HG02759 (cell line): ENCODE measurements around the gene TMEM51.

ENCODE experiments used
- ATAC-seq: cut with Tn5 transposase; IDR thresholded peaks from one replicate; pipeline ENCODE4 v1.9.1; 2021; ENCODE audit warnings: mild to moderate bottlenecking, moderate library complexity; ENCODE audit not compliant: unreplicated experiment

The TMEM51 gene, protein sequence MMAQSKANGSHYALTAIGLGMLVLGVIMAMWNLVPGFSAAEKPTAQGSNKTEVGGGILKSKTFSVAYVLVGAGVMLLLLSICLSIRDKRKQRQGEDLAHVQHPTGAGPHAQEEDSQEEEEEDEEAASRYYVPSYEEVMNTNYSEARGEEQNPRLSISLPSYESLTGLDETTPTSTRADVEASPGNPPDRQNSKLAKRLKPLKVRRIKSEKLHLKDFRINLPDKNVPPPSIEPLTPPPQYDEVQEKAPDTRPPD

GRCh38 chr1:15153184-15153841 is at the start of gene TMEM51:
Gene TMEM51 (plus strand): TSS chr1:15153747. CDS start chr1:15215088, 61,341 bp downstream.
- no peak for ATAC-seq

DNA sequence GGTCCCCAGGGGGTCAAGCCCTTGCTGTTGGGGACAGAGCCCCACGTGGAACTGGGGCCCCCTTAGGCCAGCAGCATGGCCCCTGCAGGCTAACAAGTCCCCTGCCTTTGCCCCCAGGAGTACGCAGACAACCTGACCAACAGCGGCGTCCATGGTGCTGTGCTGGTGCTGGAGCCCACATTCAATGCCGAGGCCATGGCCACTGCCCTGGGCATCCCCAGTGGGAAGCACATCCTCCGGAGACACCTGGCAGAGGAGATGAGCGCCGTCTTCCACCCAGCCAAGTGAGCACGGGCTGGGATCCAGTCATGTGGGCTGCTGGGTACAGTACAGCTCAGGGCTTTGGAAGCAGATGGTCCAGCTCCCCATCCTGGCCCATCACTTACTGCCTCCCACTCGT is 49.6 kb upstream of the TMEM51 start:
- ATAC-seq = no peak

GRCh38 chr1:15104768-15105167 is 48.8 kb upstream of the TMEM51 start:
- ATAC-seq = no peak

GRCh38 chr1:15106608-15107007 is 46.9 kb upstream of the TMEM51 start:
- ATAC-seq = no peak

GRCh38 chr1:15107058-15107687 is 46.4 kb upstream of the TMEM51 start:
- ATAC-seq = no peak

DNA sequence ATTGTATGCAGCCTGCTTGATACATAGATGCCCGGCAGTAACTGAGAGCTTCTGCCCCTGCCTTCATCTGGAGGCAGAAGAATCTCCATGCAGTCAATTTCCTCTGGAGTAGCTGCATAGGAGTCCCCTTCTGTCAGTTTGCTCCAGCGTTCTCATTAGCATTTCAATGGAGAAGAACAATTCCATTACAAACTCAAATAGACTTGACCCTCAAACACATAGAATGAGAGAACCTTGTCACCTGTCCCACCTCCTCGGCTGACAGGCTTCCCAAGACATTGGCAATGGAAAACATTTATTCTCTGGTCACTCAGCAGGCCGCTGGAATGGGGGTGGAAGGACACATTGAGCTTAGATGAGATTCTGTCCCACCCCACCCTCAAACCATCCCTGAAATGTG is 45.6 kb upstream of the TMEM51 start:
- no peak for ATAC-seq

GRCh38 chr1:15110128-15110866 is 43.2 kb upstream of the TMEM51 start:
- no peak for ATAC-seq

- no peak for ATAC-seq
These were observed 42.7 kb upstream of the TMEM51 start for GRCh38 chr1:15110867-15111230.

DNA sequence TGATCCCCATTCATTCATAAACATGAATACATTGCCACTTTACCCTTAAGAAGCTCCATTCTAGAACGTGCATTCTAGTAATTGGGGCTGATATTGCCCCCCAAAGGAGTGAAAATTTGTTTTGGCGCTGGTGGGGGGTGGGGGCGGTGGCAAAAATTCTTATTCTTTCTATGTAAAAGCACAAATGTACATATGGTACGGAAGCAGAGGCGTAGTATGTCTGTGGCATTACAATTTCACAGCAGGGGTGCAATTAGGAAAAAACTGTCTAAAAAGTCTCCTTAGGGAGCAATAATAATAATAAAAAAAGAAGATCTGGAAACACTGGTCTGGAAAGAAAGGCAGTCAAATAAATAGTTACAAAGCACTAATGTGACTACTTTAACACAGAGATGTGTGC is 40.4 kb upstream of the TMEM51 start:
- ATAC-seq = no peak

GRCh38 chr1:15114884-15115283 is 38.7 kb upstream of the TMEM51 start:
- no peak for ATAC-seq

DNA sequence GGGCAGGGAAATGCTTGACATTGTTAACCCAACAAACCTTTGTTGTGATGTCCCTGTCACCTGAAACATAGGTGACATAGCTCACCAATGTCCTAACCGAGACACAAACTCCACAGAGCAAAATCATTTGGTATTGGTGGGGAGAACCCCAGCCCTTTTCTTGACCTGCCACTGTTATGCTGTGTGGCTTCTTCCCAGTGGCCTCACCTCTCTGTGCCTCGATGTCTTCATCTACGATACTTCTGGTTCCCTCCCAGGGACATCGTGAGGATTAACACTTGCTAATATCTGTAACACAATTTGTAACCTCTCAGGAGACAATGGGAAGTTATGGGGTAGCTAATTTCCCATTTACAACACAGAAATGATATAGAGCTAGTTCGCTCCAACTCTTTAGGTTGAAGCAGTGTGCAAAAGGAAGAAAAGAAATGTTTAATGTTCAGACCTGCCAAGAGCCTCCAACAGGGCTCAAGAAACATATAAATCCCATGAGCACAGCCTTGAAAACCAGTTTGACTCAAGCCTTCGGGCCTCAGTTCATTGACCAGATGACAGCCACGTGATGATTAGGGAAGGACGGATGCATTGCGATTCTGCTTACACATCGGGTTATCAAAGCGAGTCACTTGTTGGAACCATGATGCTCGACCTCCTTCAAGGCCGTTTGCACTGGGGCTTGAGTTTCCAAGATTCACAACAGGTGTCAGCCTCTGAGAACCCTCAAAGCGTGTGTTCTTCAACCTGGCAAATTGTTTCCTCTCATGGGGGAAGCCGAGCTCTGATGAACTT is 37.8 kb upstream of the TMEM51 start:
- no peak for ATAC-seq

- ATAC-seq = no peak
These were observed 36.6 kb upstream of the TMEM51 start for GRCh38 chr1:15116966-15117365.

GRCh38 chr1:15117671-15118325 is 35.7 kb upstream of the TMEM51 start:
- no peak for ATAC-seq

DNA sequence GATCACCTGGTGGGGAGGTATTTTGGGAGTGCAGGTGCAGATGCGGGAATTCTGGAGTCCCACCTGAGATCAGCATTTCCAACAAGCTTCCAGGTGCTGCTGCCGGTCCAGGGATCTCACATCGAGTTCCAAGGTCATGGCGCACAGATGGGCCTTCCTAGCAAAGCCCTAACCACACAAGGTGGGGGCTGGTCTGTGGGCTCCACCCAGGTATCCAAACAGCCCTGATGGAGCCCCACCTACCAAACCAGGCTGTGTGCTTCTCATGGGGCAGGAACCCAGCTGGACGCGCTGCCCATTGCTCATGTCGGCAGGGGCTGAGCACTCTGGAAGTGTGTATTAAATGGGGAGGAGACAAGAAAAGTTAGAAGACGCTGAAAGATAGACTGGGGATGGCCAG is 35.0 kb upstream of the TMEM51 start:
- no peak for ATAC-seq

DNA sequence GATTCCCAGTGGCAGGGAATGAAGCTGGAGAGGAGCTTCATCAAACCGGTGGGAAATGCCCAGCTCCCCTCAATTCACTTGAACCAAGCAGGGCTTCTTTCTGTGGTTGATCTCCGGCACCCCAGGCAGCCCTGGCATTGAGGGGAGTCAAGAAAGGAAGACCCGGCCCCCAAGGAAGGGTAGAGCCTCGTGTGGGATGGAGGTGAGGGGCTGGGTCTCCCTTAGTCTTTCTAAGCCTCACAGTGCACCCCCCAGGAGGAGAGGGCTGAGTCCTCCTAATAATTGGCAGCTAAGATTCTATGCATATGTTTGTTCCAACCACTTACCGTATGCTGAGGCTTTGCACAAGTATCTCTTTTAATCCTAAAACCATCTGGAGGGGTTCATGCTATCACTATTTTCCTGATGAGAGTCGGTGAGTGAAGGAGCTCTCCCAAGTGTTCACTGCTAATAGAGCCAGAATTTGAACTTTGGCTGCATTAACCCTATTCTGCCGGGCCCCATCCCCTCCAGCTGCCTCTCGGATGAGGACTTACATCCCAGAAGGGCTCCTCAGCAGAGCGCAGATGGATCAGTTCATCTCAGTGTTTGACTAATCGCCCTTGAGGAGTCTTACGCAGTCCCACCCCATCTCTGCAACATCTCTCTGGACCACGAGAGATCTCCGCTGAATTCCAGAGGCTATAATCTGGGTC is 33.1 kb upstream of the TMEM51 start:
- no peak for ATAC-seq

GRCh38 chr1:15122331-15122730 is 31.2 kb upstream of the TMEM51 start:
- ATAC-seq = no peak

DNA sequence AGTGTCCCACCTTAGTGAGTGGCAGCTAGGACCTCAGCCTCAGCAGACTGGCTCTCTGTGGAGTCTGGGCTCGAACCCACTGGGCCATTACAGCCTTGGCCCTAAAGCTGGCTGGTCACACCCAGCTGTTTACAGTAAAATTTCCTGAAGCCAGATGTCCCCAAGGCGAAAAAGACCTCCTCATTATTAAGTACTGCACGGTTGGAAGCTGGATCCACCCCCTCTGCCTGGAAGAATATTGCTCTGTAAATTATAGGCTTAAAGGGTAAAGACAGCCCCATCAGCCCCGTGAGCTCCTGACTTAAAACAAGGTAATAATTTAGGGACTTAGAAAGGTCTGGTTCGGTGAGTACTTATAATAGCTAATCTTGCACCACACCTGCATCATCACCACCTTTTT is 30.3 kb upstream of the TMEM51 start:
- no peak for ATAC-seq

- ATAC-seq = no peak
These were observed 29.6 kb upstream of the TMEM51 start for GRCh38 chr1:15123925-15124324.

DNA sequence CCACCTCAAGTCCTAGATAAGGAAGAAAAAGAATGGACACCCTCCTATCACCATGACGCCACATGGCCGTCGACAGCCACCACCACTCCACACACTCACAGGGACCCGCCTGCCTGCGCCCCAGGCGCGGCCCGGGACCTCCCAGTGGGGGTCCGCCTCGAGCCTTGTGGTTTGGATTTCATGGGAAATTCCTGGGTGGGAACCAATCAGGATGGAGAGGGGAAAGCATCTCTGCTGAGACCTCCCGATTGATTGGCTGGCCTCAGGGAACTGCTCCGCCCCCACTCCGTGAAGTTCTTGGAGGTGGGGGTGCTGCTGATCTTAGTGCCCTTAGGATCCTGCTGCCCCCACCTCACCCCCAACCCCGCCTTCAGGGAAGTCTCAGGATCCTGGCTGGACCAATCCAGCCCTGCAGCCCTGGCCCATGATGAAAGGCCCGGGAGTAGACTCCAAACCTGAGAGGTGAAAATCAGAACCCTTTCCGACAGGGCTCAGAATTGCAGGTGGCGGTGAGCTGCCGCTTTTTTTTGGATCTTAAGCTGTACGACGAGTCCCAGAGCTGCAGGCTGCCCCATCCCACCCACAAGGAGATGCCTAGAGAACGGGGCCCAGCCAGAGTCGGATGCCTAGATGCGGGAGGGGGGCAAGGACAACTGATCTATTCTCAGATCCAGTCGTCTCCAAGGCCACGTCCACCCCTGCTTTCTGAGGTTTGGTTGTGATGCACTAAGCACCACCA is 29.0 kb upstream of the TMEM51 start:
- ATAC-seq = no peak
